Mononuclear cell (primary cell): Measurements from ENCODE around the gene CDC14C. TPM values are rescaled to one million over a fixed set of nuclear protein-coding genes. Genes with fewer than 3 reads are reported as not detected.
"Not testable (repeated sequence)": the region's sequence is repeated elsewhere in the genome, so short reads cannot be mapped to it uniquely, and the experiment has no call there.

ENCODE experiments used
- H3K27me3 ChIP-seq: 2 replicates; pipeline ENCODE4 v1.6.0; 2011; ENCODE audit warnings: low read length, control low read depth; ENCODE audit not compliant: insufficient read depth
- H3K4me1 ChIP-seq: 2 replicates; pipeline ENCODE4 v1.5.1; 2011; ENCODE audit warnings: mild to moderate bottlenecking, low read length, control low read depth; ENCODE audit not compliant: insufficient read depth
- H3K4me3 ChIP-seq: 2 replicates; pipeline ENCODE4 v1.5.1; 2011; ENCODE audit warnings: mild to moderate bottlenecking, low read length, moderate library complexity
- H3K9me3 ChIP-seq: 2 replicates; pipeline ENCODE4 v1.5.1; 2011; ENCODE audit warnings: low read depth, mild to moderate bottlenecking, control low read depth, low read length
- total RNA-seq: library from RNA; depleted of rRNA; stranded (reverse); fragments of >200 nt; gene quantifications from one replicate; pipeline ENCODE4 v1.2.3, GENCODE V29; 2012

The CDC14C gene
- 0.21 TPM for total RNA-seq

- H3K4me3 ChIP-seq = no peak within 1 kb of the TSS
- no peaks in the 10 kb centered on the region for H3K27me3 ChIP-seq
- H3K4me1 ChIP-seq = no peaks in the 10 kb centered on the region
- no peaks in the 10 kb centered on the region for H3K9me3 ChIP-seq
Observed at GRCh38 chr7:48924433-48924832, at the start of gene CDC14C. Gene CDC14C, plus strand, starts transcription at chr7:48924547. Its CDS starts 126 bp downstream, at chr7:48924673.

GRCh38 chr7:48875045-48875916, 49.1 kb upstream of the CDC14C start:
- H3K27me3 ChIP-seq = no peaks in the 10 kb centered on the region
- H3K9me3 ChIP-seq = no peaks in the 10 kb centered on the region
- H3K4me1 ChIP-seq = no peaks in the 10 kb centered on the region
- no peak overlapping the region for H3K4me3 ChIP-seq

GRCh38 chr7:48876087-48876486, 48.3 kb upstream of the CDC14C start:
- no peaks in the 10 kb centered on the region for H3K9me3 ChIP-seq
- H3K4me1 ChIP-seq = no peaks in the 10 kb centered on the region
- no peaks in the 10 kb centered on the region for H3K27me3 ChIP-seq
- no peak overlapping the region for H3K4me3 ChIP-seq

GRCh38 chr7:48880851-48881250, 43.5 kb upstream of the CDC14C start:
- Histone ChIP-seq H3K4me1 (no peaks in the 10 kb centered on the region), H3K4me3 (no peak overlapping the region), H3K27me3 (no peaks in the 10 kb centered on the region), H3K9me3 (no peaks in the 10 kb centered on the region)

GRCh38 chr7:48887500-48887899, 36.8 kb upstream of the CDC14C start:
- no peaks in the 10 kb centered on the region for H3K9me3 ChIP-seq
- H3K4me3 ChIP-seq = no peak overlapping the region
- H3K27me3 ChIP-seq = no peaks in the 10 kb centered on the region
- no peaks in the 10 kb centered on the region for H3K4me1 ChIP-seq

GRCh38 chr7:48894574-48894973, 29.8 kb upstream of the CDC14C start:
- no peaks in the 10 kb centered on the region for H3K9me3 ChIP-seq
- H3K27me3 ChIP-seq = no peaks in the 10 kb centered on the region
- H3K4me3 ChIP-seq = no peak overlapping the region
- no peaks in the 10 kb centered on the region for H3K4me1 ChIP-seq

GRCh38 chr7:48899932-48900331, 24.4 kb upstream of the CDC14C start:
- Histone ChIP-seq H3K9me3 (no peaks in the 10 kb centered on the region), H3K27me3 (no peaks in the 10 kb centered on the region), H3K4me3 (no peak overlapping the region), H3K4me1 (no peaks in the 10 kb centered on the region)

GRCh38 chr7:48901966-48902365, 22.4 kb upstream of the CDC14C start:
- Histone ChIP-seq H3K4me3 (no peak overlapping the region), H3K9me3 (no peaks in the 10 kb centered on the region), H3K4me1 (no peaks in the 10 kb centered on the region), H3K27me3 (no peaks in the 10 kb centered on the region)

- Histone ChIP-seq H3K27me3 (no peaks in the 10 kb centered on the region), H3K9me3 (no peaks in the 10 kb centered on the region), H3K4me1 (no peaks in the 10 kb centered on the region), H3K4me3 (no peak overlapping the region)
Observed at GRCh38 chr7:48904975-48905374, 19.4 kb upstream of the CDC14C start.

GRCh38 chr7:48905686-48906085, 18.7 kb upstream of the CDC14C start:
- H3K27me3 ChIP-seq, H3K9me3 ChIP-seq, H3K4me1 ChIP-seq, H3K4me3 ChIP-seq: not testable (repeated sequence)

GRCh38 chr7:48909887-48910286, 14.5 kb upstream of the CDC14C start:
- H3K27me3 ChIP-seq, H3K4me1 ChIP-seq, H3K4me3 ChIP-seq, H3K9me3 ChIP-seq: not testable (repeated sequence)

GRCh38 chr7:48931481-48931880, 7.1 kb downstream of the CDC14C start:
- no peaks in the 10 kb centered on the region for H3K4me1 ChIP-seq
- no peak overlapping the region for H3K4me3 ChIP-seq
- no peaks in the 10 kb centered on the region for H3K27me3 ChIP-seq
- H3K9me3 ChIP-seq = no peaks in the 10 kb centered on the region

- H3K27me3 ChIP-seq = no peaks in the 10 kb centered on the region
- no peaks in the 10 kb centered on the region for H3K4me1 ChIP-seq
- no peaks in the 10 kb centered on the region for H3K9me3 ChIP-seq
- H3K4me3 ChIP-seq = no peak overlapping the region
Observed at GRCh38 chr7:48932126-48932910, 8.0 kb downstream of the CDC14C start.

- Histone ChIP-seq H3K9me3 (no peaks in the 10 kb centered on the region), H3K27me3 (no peaks in the 10 kb centered on the region), H3K4me1 (no peaks in the 10 kb centered on the region), H3K4me3 (no peak overlapping the region)
Observed at GRCh38 chr7:48933549-48934085, 9.3 kb downstream of the CDC14C start.

- H3K4me1 ChIP-seq = no peaks in the 10 kb centered on the region
- H3K4me3 ChIP-seq = no peak overlapping the region
- no peaks in the 10 kb centered on the region for H3K27me3 ChIP-seq
- H3K9me3 ChIP-seq = no peaks in the 10 kb centered on the region
Observed at GRCh38 chr7:48938539-48939295, 14.4 kb downstream of the CDC14C start.
